OCI-LY1 (cell line): Measurements from ENCODE around the gene DNASE1L2.

Experiments used
- H2AFZ ChIP-seq: fragments of 200-600 bp; sonication (generic), shearing (Covaris generic); 2 replicates; pipeline ENCODE4 v1.6.0; 2014; ENCODE audit warnings: antibody characterized with exemption, mild to moderate bottlenecking, low read length
- H3F3A ChIP-seq: fragments of 200-600 bp; sonication (generic), shearing (Covaris generic); 2 replicates; pipeline ENCODE4 v1.6.0; 2014; ENCODE audit warnings: mild to moderate bottlenecking, antibody characterized with exemption, low read length, moderate library complexity; ENCODE audit not compliant: insufficient read depth
- H3K27ac ChIP-seq: fragments of 200-600 bp; sonication (generic); 2 replicates; pipeline ENCODE4 v1.5.1; 2014; ENCODE audit warnings: low read length, mixed run types, mild to moderate bottlenecking, low read depth; ENCODE audit not compliant: poor library complexity, severe bottlenecking
- H3K27me3 ChIP-seq: fragments of 200-600 bp; sonication (generic); 2 replicates; pipeline ENCODE4 v1.6.0; 2014; ENCODE audit warnings: antibody characterized with exemption, mild to moderate bottlenecking, low read length, moderate library complexity; ENCODE audit not compliant: insufficient read depth
- H3K36me3 ChIP-seq: fragments of 200-600 bp; sonication (generic); 2 replicates; pipeline ENCODE4 v1.6.1; 2014; ENCODE audit warnings: mild to moderate bottlenecking, antibody characterized with exemption, low read length, moderate library complexity, mixed read lengths; ENCODE audit not compliant: insufficient read depth
- H3K4me1 ChIP-seq: fragments of 200-600 bp; sonication (generic); 2 replicates; pipeline ENCODE4 v1.5.1; 2014; ENCODE audit warnings: mild to moderate bottlenecking, low read length, moderate library complexity; ENCODE audit not compliant: insufficient read depth, severe bottlenecking
- H3K4me2 ChIP-seq: fragments of 200-600 bp; sonication (generic), shearing (Covaris generic); 2 replicates; pipeline ENCODE4 v1.6.1; 2014; ENCODE audit warnings: low read length
- H3K4me3 ChIP-seq: fragments of 200-600 bp; sonication (generic); 2 replicates; pipeline ENCODE4 v1.5.1; 2014; ENCODE audit warnings: low read length, low read depth, mild to moderate bottlenecking, mixed read lengths; ENCODE audit not compliant: poor library complexity, severe bottlenecking
- H3K79me2 ChIP-seq: fragments of 200-600 bp; shearing (Covaris generic); 2 replicates; pipeline ENCODE4 v1.6.1; 2016; ENCODE audit warnings: mixed run types, low read length, mixed read lengths; ENCODE audit not compliant: insufficient read depth
- H3K9ac ChIP-seq: fragments of 200-600 bp; sonication (generic), shearing (Covaris generic); 2 replicates; pipeline ENCODE4 v1.6.1; 2014; ENCODE audit warnings: mild to moderate bottlenecking, low read length, mixed read lengths
- H3K9me2 ChIP-seq: fragments of 200-600 bp; sonication (generic), shearing (Covaris generic); 2 replicates; pipeline ENCODE4 v1.6.1; 2014; ENCODE audit warnings: low read depth, mild to moderate bottlenecking, low read length, mixed read lengths
- H3K9me3 ChIP-seq: fragments of 200-600 bp; shearing (Covaris generic); 2 replicates; pipeline ENCODE4 v1.6.1; 2014; ENCODE audit warnings: low read length, mixed read lengths
- H4K20me1 ChIP-seq: fragments of 200-600 bp; sonication (generic), shearing (Covaris generic); 2 replicates; pipeline ENCODE4 v1.6.0; 2016; ENCODE audit warnings: mild to moderate bottlenecking, low read length; ENCODE audit not compliant: insufficient read depth
- EZH2 ChIP-seq: fragments of 200-600 bp; sonication (generic), shearing (Covaris generic); IDR thresholded peaks from 2 replicates; pipeline ENCODE4 v1.8.0; 2017; ENCODE audit warnings: borderline replicate concordance, mixed run types, mild to moderate bottlenecking, antibody characterized with exemption, low read length, moderate library complexity, mixed read lengths
- TF ChIP-seq, protein P1 (sequence below): fragments of 200-600 bp; sonication (generic), shearing (Covaris generic); IDR thresholded peaks from 2 replicates; pipeline ENCODE4 v1.5.1; 2017; ENCODE audit warnings: mild to moderate bottlenecking, antibody characterized with exemption, low read length, moderate library complexity, mixed read lengths

DNASE1L2 gene

DNA sequence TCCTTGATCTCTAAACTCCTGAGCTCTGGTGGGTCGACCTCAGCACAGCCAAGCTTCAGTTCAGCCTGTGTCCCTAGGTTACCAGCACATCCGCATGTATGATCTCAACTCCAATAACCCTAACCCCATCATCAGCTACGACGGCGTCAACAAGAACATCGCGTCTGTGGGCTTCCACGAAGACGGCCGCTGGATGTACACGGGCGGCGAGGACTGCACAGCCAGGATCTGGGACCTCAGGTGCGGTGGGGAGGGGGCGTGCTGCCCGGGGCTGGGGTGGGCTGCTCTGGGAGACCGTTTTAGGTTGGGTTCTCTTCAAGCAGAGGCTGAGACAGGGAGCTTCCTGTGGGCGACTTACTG lies 29.8 kb upstream of the DNASE1L2 start:
- Histone ChIP-seq H3K36me3 (peaks cover 33% of the 10 kb centered on the region; the same call in 1 of the 2 replicates), H3K9me2 (no peaks in the 10 kb centered on the region), H2AFZ (no peak overlapping the region), H3K4me1 (peaks cover 22% of the 10 kb centered on the region), H3K4me2 (peak overlapping the region; percentile 96), H3K27me3 (no peaks in the 10 kb centered on the region), H3K9ac (peak overlapping the region; percentile 96), H3F3A (no peaks in the 10 kb centered on the region; the same call in 1 of the 2 replicates), H3K79me2 (no peaks in the 10 kb centered on the region), H3K9me3 (no peaks in the 10 kb centered on the region), H4K20me1 (no peaks in the 10 kb centered on the region), H3K4me3 (peak overlapping the region; percentile 90), H3K27ac (peak overlapping the region; percentile 55)
- TF ChIP-seq, protein P1, sequence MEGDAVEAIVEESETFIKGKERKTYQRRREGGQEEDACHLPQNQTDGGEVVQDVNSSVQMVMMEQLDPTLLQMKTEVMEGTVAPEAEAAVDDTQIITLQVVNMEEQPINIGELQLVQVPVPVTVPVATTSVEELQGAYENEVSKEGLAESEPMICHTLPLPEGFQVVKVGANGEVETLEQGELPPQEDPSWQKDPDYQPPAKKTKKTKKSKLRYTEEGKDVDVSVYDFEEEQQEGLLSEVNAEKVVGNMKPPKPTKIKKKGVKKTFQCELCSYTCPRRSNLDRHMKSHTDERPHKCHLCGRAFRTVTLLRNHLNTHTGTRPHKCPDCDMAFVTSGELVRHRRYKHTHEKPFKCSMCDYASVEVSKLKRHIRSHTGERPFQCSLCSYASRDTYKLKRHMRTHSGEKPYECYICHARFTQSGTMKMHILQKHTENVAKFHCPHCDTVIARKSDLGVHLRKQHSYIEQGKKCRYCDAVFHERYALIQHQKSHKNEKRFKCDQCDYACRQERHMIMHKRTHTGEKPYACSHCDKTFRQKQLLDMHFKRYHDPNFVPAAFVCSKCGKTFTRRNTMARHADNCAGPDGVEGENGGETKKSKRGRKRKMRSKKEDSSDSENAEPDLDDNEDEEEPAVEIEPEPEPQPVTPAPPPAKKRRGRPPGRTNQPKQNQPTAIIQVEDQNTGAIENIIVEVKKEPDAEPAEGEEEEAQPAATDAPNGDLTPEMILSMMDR = no peak

DNA sequence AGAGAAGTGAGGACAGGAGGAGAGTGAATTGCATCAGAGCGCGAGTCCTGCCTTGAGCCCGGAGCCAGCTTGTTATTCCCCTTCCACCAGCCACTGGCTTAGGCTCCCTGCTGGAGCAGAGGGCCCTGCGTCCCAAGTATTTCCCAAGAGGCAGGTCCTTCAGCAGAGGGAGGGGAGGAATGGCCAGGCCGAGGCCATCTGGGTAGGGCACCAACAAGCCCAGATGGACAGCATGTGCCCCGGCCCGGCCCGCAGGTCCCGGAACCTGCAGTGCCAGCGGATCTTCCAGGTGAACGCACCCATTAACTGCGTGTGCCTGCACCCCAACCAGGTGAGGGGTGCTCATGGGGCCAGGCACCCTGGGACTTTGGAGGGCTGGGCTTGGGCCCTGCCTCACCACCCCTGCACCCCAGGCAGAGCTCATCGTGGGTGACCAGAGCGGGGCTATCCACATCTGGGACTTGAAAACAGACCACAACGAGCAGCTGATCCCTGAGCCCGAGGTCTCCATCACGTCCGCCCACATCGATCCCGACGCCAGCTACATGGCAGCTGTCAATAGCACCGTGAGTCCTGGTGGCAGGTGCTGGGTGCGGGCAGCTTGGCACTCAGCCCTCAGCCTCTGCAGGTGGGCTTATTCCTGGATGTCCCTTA lies 29.3 kb upstream of the DNASE1L2 start:
- Histone ChIP-seq H3K4me2 (peak overlapping the region; percentile 96), H3K9me3 (no peaks in the 10 kb centered on the region), H3K36me3 (peaks cover 33% of the 10 kb centered on the region; the same call in 1 of the 2 replicates), H4K20me1 (no peaks in the 10 kb centered on the region), H3K79me2 (no peaks in the 10 kb centered on the region), H3K9me2 (no peaks in the 10 kb centered on the region), H3K27ac (peak overlapping the region; percentile 55), H3K9ac (peak overlapping the region; percentile 96), H3K4me1 (peaks cover 25% of the 10 kb centered on the region), H3K27me3 (no peaks in the 10 kb centered on the region), H3F3A (no peaks in the 10 kb centered on the region; the same call in 1 of the 2 replicates), H3K4me3 (peak overlapping the region; percentile 90), H2AFZ (no peak overlapping the region)
- TF ChIP-seq EZH2 = no peak
- TF ChIP-seq, protein P1 = no peak

DNA sequence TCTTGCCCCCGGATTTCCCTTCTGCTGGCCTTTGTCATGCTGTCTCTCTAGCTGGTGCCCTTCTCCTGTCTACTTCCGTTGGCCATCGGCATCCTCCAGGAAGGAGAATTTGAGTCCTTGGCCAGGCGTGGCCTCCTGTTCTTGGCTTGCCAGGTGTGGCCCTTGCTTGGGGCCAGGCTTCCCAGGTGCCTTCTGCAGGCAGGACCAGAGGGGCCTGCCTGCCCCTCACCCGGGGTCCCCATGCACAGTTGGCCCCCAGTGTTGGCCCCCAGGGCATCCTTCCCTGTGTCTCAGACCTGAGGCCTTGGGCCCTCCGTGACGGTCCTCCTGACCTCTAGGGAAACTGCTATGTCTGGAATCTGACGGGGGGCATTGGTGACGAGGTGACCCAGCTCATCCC lies 28.4 kb upstream of the DNASE1L2 start:
- H3K4me3 ChIP-seq = no peak overlapping the region
- H3K9ac ChIP-seq = no peak overlapping the region
- no peaks in the 10 kb centered on the region for H3K79me2 ChIP-seq
- H3K4me2 ChIP-seq = no peak overlapping the region
- H4K20me1 ChIP-seq = no peaks in the 10 kb centered on the region
- no peak for TF ChIP-seq EZH2
- TF ChIP-seq, protein P1 = no peak
- peaks cover 34% of the 10 kb centered on the region for H3K4me1 ChIP-seq
- no peaks in the 10 kb centered on the region; the same call in 1 of the 2 replicates for H3F3A ChIP-seq
- H2AFZ ChIP-seq = no peak overlapping the region
- H3K27me3 ChIP-seq = no peaks in the 10 kb centered on the region
- H3K9me2 ChIP-seq = no peaks in the 10 kb centered on the region
- no peak overlapping the region for H3K27ac ChIP-seq
- peaks cover 33% of the 10 kb centered on the region; the same call in 1 of the 2 replicates for H3K36me3 ChIP-seq
- no peaks in the 10 kb centered on the region for H3K9me3 ChIP-seq
